Measurements from ENCODE around the gene UROS.

Gene UROS

GRCh38 chr10:125757742-125758141 lies 65.3 kb downstream of the UROS start:
- DNase-seq, result no peak

DNA sequence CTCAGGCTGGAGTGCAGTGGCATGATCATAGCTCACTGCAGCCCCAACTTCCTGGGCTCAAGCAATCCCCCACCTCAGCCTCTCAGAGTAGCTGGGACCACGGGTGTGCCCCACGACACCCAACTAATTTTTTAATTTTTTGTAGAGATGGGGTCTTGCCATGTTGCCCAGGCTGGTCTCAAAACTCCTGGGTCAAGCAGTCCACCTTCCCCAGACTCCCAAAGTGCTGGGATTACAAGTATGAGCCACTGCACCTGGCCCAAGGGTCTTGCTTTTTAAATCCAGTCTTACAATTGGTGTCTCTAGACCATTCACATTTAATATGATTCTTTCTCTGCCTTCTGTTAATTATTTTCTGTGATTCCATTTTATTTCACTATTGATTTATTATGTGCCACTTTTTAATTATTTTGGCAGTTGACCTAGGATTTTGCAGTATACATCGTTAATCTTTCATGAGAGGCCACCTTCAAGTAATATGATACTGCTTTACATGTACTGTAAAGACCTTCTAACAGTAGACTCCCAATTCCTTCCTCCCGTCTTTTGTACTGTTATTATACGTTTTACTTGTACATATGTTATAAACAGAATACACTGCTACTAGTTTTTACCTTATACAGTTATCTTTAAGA lies 66.1 kb downstream of the UROS start:
- no peak for DNase-seq

- DNase-seq, result no peak
Observed at GRCh38 chr10:125756196-125756595, 66.9 kb downstream of the UROS start.

- no peak for DNase-seq
Observed at GRCh38 chr10:125747417-125747816, 75.6 kb downstream of the UROS start.

DNA sequence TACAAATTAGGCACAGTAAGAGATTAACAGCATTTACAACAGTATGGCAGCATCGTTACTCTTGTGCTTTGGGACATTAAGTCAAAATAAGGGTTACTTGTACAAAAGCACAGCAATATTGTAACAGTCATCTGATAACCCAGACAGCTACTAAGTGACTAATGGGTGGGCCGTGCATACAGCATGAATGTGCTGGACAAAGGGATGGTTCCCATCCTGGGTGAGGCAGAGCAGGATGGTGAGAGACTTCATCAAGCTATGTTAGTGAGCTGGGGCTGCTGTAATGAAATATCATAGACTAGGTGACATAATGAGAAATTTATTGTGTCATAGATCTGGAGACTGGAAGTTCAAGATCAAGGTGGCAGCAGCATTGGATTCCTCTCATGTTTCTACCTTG lies 78.1 kb downstream of the UROS start:
- DNase-seq, result no peak

GRCh38 chr10:125742465-125742864 lies 80.6 kb downstream of the UROS start:
- DNase-seq, result no peak

GRCh38 chr10:125739994-125740679 lies 82.9 kb downstream of the UROS start:
- DNase-seq, result no peak

Measured in stimulated activated CD4-positive, alpha-beta T cell treated with anti-CD3 and anti-CD28 coated beads, Interleukin-2, amount 100 ng/mL, for 24 hours (primary cell).